HG02943 (cell line): ENCODE data around the gene CASQ1.

Experiments
- ATAC-seq: cut with Tn5 transposase; IDR thresholded peaks from one replicate; pipeline ENCODE4 v1.9.1; 2021; ENCODE audit warnings: mild to moderate bottlenecking, low read depth, moderate library complexity; ENCODE audit not compliant: unreplicated experiment

CASQ1 gene

DNA sequence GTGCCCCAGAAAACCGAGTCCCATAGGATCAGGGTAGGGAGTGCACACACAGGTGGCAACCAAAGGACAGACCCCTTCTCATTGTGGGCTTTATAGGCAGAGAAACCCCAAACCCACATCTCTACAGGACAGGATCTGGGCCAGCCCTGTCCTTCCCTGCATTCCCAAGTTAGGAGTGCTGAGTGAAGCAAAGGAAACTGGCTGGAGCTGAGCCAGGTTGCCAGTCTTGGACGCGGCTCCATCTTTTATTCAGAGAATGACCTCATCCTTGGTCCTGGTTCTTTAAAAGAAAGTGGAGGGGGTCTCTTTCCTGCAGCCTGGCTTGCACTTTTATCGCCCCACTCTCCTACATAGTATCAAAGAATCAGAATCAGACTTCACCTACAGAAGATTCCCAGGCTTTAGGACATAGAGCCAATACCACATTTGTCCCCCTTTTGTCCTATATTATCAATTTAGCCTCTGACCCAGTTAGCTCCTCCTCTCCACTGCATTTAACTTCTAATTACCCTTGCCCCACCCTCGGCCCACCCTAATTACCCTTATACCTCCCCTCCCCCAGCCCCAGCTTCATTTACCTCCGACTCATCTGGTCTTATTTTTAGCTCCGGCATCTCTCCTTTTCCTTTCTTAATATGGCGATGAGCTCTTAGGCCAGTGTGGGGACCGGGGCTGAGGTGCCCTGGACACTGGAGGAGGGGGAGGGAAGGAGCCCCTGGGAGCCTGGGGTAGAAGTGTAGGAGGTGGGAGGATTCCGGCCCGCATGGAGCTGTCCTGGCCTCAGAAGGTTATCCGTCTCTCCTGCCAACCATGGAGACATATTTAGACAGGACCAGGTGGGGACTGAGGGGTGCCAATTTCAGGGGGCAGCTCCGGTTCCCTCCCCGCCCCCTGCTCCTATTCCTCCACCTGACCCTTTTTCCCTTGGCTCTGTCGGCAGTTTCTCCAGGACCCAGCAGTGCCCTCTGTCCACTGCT is at the start of gene CASQ1:
Gene CASQ1 (plus strand): TSS at position 927 of the 977 bp plus-strand sequence. CDS start 177 bp downstream, outside the sequence.
- no peak for ATAC-seq

DNA sequence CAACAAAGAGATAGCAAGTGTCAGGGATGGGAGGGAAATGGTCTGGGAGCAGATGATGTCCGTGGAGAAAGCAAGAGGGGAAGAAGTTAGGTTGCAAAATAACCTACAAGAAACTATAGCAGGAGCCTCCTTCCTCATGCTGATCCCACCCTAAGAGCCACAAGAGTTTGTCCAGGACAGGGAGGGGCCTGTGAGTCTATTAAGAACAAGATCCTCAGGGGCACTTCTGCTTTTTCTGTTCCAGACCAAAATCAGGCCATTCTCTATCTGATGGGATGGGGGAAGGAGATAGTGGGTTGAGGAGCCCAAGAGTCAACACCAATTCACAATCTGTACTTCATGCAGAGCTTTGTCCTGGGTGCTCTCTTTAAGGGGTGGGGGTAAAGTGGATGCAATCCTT is 46.7 kb upstream of the CASQ1 start:
- no peak for ATAC-seq

DNA sequence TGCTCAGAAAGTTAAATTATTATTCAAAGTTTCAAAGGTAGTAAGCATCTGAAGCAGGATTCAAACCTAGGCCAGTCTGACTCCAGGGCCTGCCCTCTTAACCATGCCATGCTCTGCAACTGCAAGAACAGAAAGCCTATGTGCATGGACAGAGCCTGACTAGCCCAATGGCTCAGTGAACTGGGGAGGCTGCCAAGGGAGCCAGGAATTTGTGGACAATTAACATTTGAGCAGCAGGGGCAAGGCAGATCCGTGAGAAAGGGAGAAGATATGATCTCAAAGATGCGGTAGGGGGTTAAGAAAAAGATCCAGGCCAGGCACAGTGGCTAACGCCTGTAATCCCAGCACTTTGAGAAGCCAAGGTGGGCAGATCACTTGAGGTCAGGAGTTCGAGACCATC is 45.5 kb upstream of the CASQ1 start:
- no peak for ATAC-seq

DNA sequence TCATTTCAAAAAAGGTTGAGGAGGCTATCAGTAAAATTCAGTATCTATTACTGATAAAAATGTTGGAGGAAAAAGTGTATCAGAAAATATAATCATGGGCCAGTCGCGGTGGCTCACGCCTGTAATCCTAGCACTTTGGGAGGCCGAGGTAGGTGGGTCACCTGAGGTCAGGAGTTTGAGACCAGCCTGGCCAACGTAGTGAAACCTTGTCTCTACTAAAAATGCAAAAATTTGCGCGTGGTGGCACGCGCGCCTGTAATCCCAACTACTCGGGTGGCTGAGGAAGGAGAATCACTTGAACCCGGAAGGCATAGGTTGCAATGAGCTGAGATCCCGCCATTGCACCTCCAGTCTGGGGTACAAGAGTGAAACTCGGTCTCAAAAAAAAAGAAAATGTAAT is 44.3 kb upstream of the CASQ1 start:
- ATAC-seq: no peak

DNA sequence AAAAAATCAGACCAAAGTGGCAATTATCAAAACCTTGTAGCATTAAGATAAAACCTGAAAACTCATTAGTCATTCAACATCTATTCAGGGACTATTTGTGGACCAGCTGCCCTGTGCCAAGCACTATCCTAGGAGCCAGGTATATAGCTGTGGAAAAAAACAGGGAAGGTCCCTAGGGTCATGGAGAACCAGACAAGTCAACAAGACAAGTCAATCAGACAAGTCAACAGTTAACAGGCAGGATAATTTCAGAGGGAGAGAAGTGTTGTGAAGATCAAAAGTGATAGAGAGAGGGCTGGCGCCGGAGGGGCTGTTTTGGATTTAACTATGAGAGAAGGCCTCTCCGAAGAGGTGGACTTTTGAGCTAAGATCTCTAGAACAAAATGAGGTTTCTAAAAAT is 42.3 kb upstream of the CASQ1 start:
- no peak for ATAC-seq

DNA sequence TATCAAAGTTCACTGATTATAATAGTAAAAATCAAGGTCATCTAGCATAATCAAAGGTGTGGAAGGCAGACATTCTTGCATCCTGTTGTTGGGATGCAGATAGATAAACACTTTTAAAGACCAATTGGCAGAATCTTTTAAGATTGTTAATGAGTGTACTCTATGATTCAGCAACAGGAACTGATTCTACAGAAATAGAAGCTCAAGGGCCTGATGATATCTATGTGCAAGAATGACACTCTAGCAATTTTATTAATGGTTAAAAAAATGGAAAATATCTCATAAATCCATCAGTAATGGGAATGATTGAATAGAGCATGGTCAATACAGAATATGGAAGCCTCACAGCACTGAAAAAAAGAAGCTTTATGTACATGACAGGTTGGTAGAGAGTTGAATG is 41.1 kb upstream of the CASQ1 start:
- ATAC-seq: no peak

DNA sequence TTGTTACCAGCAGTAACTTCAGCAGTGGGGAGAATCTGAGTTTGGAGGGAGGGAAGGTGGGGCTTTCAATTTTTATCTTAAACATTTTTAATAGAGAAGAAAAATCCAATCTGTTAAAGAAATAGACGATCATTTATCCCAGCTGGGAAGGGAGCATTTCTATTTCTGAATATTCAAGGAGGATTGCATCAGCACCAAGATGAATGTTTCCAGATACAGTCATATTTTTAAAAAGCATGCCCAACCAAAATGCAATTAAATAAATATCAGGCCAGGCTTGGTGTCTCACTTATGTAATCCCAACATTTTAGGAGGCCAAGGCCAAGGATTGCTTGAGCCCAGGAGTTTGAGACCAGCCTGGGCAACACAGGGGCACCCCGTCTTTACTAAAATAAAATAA is 40.7 kb upstream of the CASQ1 start:
- ATAC-seq: no peak

DNA sequence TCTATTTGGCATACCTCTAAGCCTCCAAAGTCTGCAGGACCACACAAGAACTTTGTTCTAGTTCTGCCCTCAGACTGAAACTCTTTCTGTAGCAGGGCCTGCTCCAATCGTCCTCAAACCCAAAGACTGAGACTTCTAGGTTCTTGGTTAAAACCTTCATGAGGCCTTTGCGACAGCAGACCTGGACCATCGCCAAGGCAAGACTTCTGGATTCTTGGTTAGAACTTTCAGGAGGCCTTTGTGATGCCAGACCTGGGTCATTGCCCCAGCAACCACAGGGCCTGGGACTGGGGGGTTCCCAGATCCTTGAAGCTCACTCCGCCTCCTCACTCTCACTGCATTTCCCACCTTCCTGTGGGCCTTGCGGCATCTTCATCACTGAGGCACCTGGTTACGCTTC is 39.1 kb upstream of the CASQ1 start, which contains the start of gene ATP1A4:
Gene ATP1A4 (plus strand): TSS at position 301 of the 400 bp plus-strand sequence. CDS start 438 bp downstream, outside the sequence.
- no peak for ATAC-seq

DNA sequence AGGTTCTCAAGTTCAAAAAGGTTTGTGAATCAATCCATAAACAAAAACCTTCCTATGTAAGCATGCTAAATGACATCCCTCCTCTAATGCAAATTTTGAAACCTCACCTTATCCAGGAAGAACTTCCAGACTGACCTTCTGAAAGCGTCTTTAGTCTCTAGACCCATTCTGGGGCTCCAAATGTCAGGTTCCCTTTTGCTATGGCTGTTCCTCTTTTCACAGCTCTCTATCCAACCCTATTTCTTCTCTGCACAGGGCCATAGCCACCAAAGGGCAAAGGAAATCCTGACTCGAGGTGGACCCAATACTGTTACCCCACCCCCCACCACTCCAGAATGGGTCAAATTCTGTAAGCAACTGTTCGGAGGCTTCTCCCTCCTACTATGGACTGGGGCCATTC is 35.6 kb upstream of the CASQ1 start:
- ATAC-seq: no peak

DNA sequence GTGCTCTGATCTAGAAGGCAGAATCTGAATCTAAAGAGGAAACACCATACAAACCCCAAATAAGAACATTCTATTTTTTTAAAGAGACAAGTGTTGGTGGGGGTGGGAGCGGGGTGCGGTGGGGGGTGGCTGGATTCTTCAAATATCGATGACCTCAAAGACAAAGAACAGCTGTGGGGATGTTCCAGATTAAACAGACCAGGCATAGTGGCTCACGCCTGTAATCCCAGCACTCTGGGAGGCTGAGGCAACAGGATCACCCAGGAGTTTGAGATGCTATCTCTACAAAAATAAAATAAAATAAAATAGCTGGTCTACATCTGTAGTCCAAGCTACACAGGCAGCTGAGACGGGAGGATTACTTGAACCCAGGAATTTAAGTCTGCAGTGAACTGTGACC is 34.0 kb upstream of the CASQ1 start:
- ATAC-seq: no peak

DNA sequence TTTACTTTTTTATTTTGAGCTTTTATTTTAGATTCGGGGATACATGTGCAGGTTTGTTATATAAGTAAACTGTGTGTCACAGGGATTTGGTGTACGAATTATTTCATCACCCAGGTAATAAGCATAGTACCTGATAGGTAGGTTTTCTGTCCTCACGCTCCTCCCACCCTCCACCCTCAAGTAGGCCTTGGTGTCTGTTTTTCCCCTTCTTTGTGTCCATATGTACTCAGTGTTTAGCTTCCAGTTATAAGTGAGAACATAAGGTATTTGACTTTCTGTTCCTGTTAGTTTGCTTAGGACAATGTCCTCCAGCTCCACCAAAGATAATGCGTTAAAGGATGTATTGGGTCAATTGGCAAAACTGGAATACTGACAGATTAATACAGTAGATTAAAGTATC is 33.2 kb upstream of the CASQ1 start:
- no peak for ATAC-seq

DNA sequence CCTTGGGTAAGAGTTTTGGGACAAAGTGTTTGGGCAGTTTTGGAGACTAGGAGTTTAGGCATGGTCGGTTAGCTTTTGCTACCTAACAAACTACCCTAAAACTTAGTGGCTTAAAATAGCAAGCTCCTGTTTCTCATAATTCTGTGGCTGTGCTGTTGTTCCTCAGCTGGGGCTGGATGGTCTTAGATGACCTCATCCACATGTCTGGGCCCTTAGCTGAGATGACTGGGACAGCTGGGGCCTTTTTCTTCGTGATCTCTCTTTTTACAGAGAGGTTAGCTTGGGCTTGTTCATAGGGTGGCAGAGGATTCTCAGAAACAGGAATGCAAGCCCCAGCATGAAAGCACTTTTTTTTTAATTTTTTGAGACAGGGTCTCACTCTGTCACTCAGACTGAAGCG is 32.3 kb upstream of the CASQ1 start:
- ATAC-seq: no peak

DNA sequence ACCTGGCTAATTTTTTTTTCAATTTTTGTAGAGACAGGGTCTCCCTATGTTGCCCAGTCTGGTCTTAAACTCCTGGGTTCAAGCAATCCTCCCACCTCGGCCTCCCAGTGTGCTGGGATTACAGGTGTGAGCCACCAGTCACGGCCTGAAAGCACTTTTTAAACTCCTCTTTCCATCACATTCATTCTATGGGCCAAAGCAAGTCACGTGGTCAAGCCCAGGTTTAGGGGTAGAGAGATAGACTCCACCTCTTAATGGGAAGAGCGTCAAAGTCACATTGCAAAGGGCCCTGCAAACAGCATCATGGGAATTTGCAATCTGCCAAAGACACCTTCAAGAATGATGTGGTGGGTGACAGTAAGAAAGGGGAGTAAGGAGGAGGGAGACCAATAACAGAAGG is 31.8 kb upstream of the CASQ1 start:
- ATAC-seq: no peak

DNA sequence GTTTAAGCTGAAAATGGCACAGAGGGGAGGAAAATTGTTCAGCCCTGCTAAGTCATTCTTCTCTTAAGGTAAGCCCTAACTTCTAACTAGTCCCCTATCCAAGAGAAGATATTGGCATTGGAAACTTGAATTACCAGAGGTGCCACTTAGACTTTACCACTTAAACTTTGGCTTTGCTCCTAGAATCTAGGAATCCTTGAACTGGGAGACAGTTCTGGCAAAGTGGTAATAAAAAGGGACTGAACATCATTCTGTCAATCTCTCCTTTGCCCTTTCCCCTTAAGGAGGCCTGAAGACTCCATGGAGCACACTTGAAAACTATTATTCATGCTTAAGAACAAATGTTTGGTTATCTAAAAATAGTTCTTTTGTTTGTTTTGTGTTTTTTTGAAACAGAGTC is 30.5 kb upstream of the CASQ1 start:
- ATAC-seq: no peak

DNA sequence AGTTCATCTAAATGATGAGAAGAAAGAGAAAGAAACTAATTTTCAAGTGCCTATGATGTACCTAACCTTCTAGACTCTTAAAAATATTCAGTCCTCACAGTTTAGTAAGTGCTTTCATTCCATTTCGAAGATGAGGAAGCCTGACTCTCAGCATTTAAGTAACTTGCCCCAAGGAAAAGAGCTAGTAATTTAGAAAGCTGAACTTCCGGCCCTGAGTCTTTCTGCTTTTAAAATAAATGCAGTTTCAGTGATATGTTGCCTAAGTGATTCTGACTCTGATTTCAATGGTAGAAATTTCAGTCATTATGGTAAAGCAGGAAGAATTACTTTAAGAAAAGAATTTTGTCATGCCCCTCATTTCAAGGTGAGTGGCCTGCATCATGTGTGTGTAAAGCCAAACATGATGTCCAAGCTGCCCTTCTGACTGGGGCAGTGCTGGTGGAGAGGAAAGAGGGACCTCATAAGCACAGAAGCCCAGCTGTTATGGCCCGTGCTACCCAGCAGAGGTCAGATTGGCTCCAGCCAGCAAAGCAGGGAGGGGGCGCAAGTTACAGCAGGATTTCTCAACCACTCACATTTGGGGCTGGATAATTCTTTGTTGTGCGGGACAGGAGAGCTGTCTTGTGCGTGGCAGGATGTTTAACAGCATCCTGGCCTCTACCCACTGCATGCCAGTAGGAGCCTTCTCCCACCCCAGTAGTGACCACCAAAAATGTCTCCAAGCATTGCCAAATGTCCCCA is 28.2 kb upstream of the CASQ1 start:
- no peak for ATAC-seq

DNA sequence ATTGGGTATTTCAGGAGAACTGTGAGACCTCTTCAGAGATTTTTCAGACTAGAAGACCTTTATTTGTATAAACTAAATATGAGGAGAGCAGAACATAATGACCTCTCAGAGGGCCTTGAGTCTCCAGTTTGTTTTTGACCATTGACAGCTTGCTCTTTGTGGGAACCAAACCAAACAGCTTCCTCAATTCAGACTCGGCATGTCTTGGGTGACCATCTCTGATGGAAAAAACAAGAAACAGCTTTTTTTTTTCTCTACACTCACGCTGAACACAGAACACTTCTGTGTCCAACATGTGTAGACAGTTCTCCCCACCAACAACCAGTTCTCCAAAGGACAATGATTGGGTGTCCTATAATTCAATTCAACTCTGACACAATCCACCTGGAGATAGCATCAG is 27.4 kb upstream of the CASQ1 start:
- ATAC-seq: no peak

DNA sequence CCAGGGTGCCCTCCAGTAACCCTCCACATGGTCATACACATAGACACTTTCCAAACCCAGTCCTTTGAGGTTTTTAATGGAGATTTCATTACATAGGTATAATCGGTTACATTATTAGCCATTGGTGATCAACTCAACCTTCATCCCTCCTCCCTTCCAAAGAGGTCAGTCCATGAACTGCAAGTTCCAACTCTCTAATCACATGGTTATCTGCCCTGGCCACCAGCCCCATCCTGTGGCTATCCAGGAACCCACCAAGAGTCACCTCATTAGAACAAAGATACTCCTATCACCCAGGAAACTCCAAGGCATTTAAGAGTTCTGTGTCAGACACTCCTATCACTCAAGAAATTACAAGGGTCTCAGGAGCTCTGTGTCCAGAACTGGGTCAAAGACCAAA is 26.8 kb upstream of the CASQ1 start:
- ATAC-seq: no peak

DNA sequence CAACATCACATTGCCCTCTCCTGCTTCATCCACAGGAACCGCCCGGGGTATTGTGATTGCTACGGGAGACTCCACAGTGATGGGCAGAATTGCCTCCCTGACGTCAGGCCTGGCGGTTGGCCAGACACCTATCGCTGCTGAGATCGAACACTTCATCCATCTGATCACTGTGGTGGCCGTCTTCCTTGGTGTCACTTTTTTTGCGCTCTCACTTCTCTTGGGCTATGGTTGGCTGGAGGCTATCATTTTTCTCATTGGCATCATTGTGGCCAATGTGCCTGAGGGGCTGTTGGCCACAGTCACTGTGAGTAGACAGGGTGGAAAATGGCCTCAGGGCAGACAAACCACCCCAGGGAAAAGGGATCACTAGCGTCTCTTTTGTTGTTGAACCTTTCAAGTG is 26.3 kb upstream of the CASQ1 start:
- ATAC-seq: no peak

DNA sequence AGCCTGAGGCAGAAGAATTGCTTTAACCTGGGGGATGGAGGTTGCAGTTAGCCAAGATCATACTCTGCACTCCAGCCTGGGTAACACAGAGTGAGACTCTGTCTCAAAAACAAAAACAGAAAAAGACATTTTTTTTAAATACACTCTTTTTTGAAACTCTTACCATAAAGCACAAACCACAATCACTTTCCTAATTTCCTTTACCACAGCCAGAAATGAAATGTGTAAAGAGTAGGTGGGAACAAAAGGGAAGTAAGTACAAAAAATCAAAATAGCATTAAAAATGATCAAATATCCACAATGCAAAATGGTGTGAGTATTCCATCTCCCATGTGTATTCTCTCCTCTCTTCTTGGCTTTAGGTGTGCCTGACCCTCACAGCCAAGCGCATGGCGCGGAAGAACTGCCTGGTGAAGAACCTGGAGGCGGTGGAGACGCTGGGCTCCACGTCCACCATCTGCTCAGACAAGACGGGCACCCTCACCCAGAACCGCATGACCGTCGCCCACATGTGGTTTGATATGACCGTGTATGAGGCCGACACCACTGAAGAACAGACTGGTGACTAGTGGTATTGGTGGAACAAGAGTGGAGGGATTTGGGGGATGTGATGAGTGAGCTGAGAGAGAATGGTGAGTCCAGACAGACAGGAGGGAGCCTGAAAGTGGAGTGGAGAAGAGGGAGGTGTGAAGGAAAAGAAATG is 24.1 kb upstream of the CASQ1 start:
- no peak for ATAC-seq

DNA sequence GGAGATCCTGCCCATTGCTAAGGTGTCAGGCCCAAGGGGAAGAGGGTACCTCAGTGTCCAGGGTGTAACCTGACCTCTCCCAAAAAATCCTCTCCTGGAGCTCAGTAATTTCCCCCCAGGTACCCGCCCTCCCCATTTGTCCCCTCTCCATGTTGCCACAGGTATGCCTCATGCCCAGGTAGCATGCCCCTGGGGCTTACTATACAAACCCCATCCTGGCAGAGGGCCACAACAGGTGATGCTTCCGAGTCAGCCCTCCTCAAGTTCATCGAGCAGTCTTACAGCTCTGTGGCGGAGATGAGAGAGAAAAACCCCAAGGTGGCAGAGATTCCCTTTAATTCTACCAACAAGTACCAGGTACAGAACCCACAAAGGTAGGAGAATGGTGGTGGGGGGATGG is 23.3 kb upstream of the CASQ1 start:
- ATAC-seq: no peak

DNA sequence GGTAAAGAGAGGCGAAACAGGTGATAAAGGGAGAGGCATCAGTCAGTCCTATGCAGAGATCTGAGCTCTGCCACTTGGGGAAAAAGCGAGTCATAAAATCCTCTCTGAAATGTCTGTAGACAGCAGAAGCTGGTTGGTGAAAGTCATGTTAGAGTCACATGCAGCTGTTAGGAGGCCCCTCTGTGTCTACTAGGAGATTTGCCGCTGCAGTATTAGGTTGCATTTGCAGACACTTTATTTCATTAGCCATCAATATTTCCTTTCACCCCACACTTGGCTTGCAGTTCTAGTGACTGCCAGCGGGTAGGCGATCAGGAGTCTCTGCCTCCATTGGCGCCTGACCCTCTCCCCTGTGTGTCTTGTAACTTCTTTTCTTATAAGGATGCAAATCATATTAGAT is 22.8 kb upstream of the CASQ1 start:
- ATAC-seq: no peak
